Cardiac muscle cell (in vitro differentiated cells and primary cell): ENCODE results near the gene MYL12B. TPM values are rescaled to one million over a fixed set of nuclear protein-coding genes. Genes with fewer than 3 reads are reported as not detected.
"Not testable (repeated sequence)": the region's sequence is repeated elsewhere in the genome, so short reads cannot be mapped to it uniquely, and the experiment has no call there.

Experiments used
- DNase-seq, 2 donors: peaks; one replicate each; pipeline versions ENCODE4 v3.0.0 to v3.0.0-alpha.2; 2010 to 2017; ENCODE audit warnings: low read depth in 1 of 2, low spot score in 1 of 2
- H3K27ac ChIP-seq: fragments of 200-600 bp; sonication (generic); 2 replicates; pipeline ENCODE4 v1.5.1; 2016
- H3K27me3 ChIP-seq: fragments of 200-600 bp; sonication (generic); 2 replicates; pipeline ENCODE4 v1.6.0; 2016; ENCODE audit warnings: control low read depth
- H3K36me3 ChIP-seq: fragments of 200-600 bp; sonication (generic); 2 replicates; pipeline ENCODE4 v1.5.1; 2016; ENCODE audit warnings: control low read depth
- H3K4me1 ChIP-seq: fragments of 200-600 bp; sonication (generic); 2 replicates; pipeline ENCODE4 v1.8.1; 2017; ENCODE audit warnings: low read depth, mild to moderate bottlenecking, mixed run types
- H3K4me3 ChIP-seq: fragments of 200-600 bp; sonication (generic); 2 replicates; pipeline ENCODE4 v1.5.1; 2016; ENCODE audit warnings: mild to moderate bottlenecking
- H3K9me3 ChIP-seq: fragments of 200-600 bp; sonication (generic); 2 replicates; pipeline ENCODE4 v1.5.1; 2017; ENCODE audit warnings: low read depth, mild to moderate bottlenecking, control low read depth
- CTCF ChIP-seq: IDR thresholded peaks from 2 replicates; pipeline ENCODE4 v1.5.1; 2012; ENCODE audit warnings: low read depth, mild to moderate bottlenecking, low read length
- polyA plus RNA-seq: library from polyadenylated mRNA; unstranded; fragments of >200 nt; fragmentation: Nextera tagmentation; extraction: Ambion mirVana; gene quantifications from 2 replicates; pipeline ENCODE4 v1.2.1, GENCODE V29; 2016
- total RNA-seq: library from RNA; depleted of rRNA; stranded (reverse); fragments of >200 nt; gene quantifications from 2 replicates; pipeline ENCODE4 v1.2.3, GENCODE V29; 2016

MYL12B gene
- total and polyA plus RNA-seq, 2 experiments from 2014 or later, result 74.8 to 299 TPM

GRCh38 chr18:3266062-3266608 is 4.2 kb downstream of the MYL12B start:
- no peaks in the 10 kb centered on the region for H3K9me3 ChIP-seq
- H3K4me1 ChIP-seq, result peaks cover 17% of the 10 kb centered on the region
- TF ChIP-seq CTCF, result no peak
- no peak overlapping the region for H3K27ac ChIP-seq
- H3K36me3 ChIP-seq, result no peaks in the 10 kb centered on the region
- no peak for DNase-seq
- no peaks in the 10 kb centered on the region for H3K27me3 ChIP-seq
- no peak overlapping the region for H3K4me3 ChIP-seq

GRCh38 chr18:3268306-3268705 is 6.4 kb downstream of the MYL12B start:
- Histone ChIP-seq H3K27me3 (no peaks in the 10 kb centered on the region), H3K9me3 (no peaks in the 10 kb centered on the region), H3K36me3 (no peaks in the 10 kb centered on the region), H3K4me1 (peaks cover 12% of the 10 kb centered on the region), H3K27ac (no peak overlapping the region), H3K4me3 (no peak overlapping the region)
- TF ChIP-seq CTCF, result no peak
- no peak for DNase-seq

DNA sequence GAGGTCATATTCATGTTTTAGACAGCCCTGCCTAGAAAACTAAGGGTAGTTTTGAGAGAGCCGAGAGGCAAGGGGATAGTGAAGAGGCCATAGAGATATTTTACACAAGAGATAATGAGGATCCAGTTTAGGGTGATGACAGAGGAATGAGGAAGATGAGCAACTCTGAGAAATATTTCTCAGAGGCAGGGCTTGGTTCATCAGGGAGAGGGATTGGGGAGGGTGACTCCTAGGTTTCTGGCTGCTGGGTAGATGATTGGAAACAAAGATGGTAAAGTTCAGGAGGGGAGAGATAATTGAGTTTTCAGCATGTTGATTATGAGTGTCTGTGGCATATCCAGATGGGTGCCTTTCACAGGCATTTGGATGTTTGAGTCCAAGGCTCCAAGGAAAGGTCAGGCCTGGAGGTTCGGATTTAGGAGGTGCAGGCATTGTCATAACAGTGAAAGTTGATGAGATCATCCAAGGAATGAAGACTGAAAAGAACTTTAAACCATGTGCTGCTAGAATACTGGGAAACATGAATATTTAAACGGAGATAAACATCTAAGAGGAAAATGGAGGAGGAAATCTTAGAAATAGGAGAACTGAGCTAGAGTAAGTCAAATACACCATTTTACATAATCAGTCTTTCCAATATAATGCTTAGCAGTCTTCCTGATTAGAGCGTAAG is 7.4 kb downstream of the MYL12B start:
- H3K9me3 ChIP-seq, result no peaks in the 10 kb centered on the region
- no peaks in the 10 kb centered on the region for H3K27me3 ChIP-seq
- no peak overlapping the region for H3K27ac ChIP-seq
- H3K36me3 ChIP-seq, result no peaks in the 10 kb centered on the region
- no peak overlapping the region for H3K4me3 ChIP-seq
- no peak for DNase-seq
- no peak for TF ChIP-seq CTCF
- peaks cover 5% of the 10 kb centered on the region for H3K4me1 ChIP-seq

GRCh38 chr18:3269914-3270299 is 8.0 kb downstream of the MYL12B start:
- no peak for DNase-seq
- Histone ChIP-seq H3K4me1 (peaks cover 5% of the 10 kb centered on the region), H3K9me3 (no peaks in the 10 kb centered on the region), H3K27me3 (no peaks in the 10 kb centered on the region), H3K27ac (no peak overlapping the region), H3K36me3 (peaks cover 1% of the 10 kb centered on the region), H3K4me3 (no peak overlapping the region)
- no peak for TF ChIP-seq CTCF

GRCh38 chr18:3273042-3273441 is 11.1 kb downstream of the MYL12B start:
- Histone ChIP-seq H3K4me1 (no peaks in the 10 kb centered on the region), H3K27me3 (no peaks in the 10 kb centered on the region), H3K4me3 (no peak overlapping the region), H3K27ac (no peak overlapping the region), H3K36me3 (peaks cover 26% of the 10 kb centered on the region), H3K9me3 (no peaks in the 10 kb centered on the region)
- DNase-seq, result no peak
- no peak for TF ChIP-seq CTCF

DNA sequence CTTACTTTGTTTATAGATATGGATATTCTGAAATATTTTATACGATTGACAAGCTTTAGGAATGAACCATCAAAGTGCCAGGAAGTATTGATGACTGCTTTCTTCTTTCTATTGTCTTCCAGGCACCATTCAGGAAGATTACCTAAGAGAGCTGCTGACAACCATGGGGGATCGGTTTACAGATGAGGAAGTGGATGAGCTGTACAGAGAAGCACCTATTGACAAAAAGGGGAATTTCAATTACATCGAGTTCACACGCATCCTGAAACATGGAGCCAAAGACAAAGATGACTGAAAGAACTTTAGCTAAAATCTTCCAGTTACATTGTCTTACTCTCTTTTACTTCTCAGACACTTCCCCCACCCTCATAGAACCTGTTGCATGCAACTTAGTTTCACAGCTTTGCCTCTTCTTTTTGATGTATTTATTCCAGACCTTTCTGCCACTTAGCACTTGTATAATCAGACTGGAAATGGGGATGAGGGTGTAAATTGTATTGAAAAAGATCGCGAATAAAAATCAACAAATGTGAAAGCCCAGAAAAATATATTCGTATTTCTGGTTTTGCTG is 15.8 kb downstream of the MYL12B start:
- not testable (repeated sequence) for H3K27me3 ChIP-seq, DNase-seq, H3K4me1 ChIP-seq, H3K27ac ChIP-seq, H3K4me3 ChIP-seq, H3K9me3 ChIP-seq
- H3K36me3 ChIP-seq, result peaks cover 27% of the 10 kb centered on the region
